NCI-H2029 treated with DMSO at 0.1 percent for 48 hours (cell line): ENCODE results near the gene TMEM109.

Experiments
- DNase-seq: peaks from one replicate; lab custom pipeline; 2025; lab: John Stamatoyannopoulos, UW

The TMEM109 gene

GRCh38 chr11:60942219-60942618 lies 28.3 kb downstream of the TMEM109 start:
- no peak for DNase-seq

- DNase-seq: peak; percentile 92
These were observed 29.1 kb downstream of the TMEM109 start for GRCh38 chr11:60942970-60943565.

GRCh38 chr11:60944490-60945294 lies 30.7 kb downstream of the TMEM109 start:
- DNase-seq: no peak

GRCh38 chr11:60945295-60945667 lies 31.3 kb downstream of the TMEM109 start:
- DNase-seq: no peak

GRCh38 chr11:60946601-60947264 lies 32.8 kb downstream of the TMEM109 start:
- DNase-seq: no peak

GRCh38 chr11:60947700-60948099 lies 33.7 kb downstream of the TMEM109 start:
- DNase-seq: no peak

GRCh38 chr11:60948250-60948649 lies 34.3 kb downstream of the TMEM109 start:
- DNase-seq: no peak

- no peak for DNase-seq
These were observed 36.1 kb downstream of the TMEM109 start for GRCh38 chr11:60950024-60950423.

GRCh38 chr11:60950933-60951605 lies 37.1 kb downstream of the TMEM109 start:
- no peak for DNase-seq

- DNase-seq: no peak
These were observed 37.6 kb downstream of the TMEM109 start for GRCh38 chr11:60951606-60951903.

- no peak for DNase-seq
These were observed 38.2 kb downstream of the TMEM109 start, which contains the start of gene SLC15A3 for GRCh38 chr11:60951904-60952741. Gene SLC15A3 (minus strand): TSS chr11:60952176. CDS start chr11:60951551, 625 bp downstream.

- no peak for DNase-seq
These were observed 38.8 kb downstream of the TMEM109 start for GRCh38 chr11:60952742-60953170.

- DNase-seq: no peak
These were observed 39.8 kb downstream of the TMEM109 start for GRCh38 chr11:60953781-60954180.

- DNase-seq: no peak
These were observed 40.5 kb downstream of the TMEM109 start for GRCh38 chr11:60954421-60954820.

- no peak for DNase-seq
These were observed 41.6 kb downstream of the TMEM109 start for GRCh38 chr11:60955571-60955970.

- no peak for DNase-seq
These were observed 43.2 kb downstream of the TMEM109 start for GRCh38 chr11:60957188-60957587.

GRCh38 chr11:60959431-60959830 lies 45.5 kb downstream of the TMEM109 start:
- no peak for DNase-seq

- no peak for DNase-seq
These were observed 46.4 kb downstream of the TMEM109 start for GRCh38 chr11:60960405-60960804.

- no peak for DNase-seq
These were observed 50.8 kb downstream of the TMEM109 start for GRCh38 chr11:60964801-60965200.

- DNase-seq: no peak
These were observed 52.9 kb downstream of the TMEM109 start for GRCh38 chr11:60966890-60967289.

GRCh38 chr11:60968223-60968622 lies 54.3 kb downstream of the TMEM109 start:
- no peak for DNase-seq

- DNase-seq: peak; percentile 22
These were observed 56.4 kb downstream of the TMEM109 start for GRCh38 chr11:60970369-60970774.
